Osteoblast (primary cell): ENCODE data around the gene PMAIP1. TPM values are rescaled to one million over a fixed set of nuclear protein-coding genes. Genes with fewer than 3 reads are reported as not detected.
A peak's percentile ranks its signal among the peaks of the same experiment; 100 is the strongest.

ENCODE experiments used
- DNase-seq: peaks from one replicate; pipeline ENCODE4 v3.0.0; 2011; ENCODE audit warnings: low spot score, mixed read lengths; ENCODE audit not compliant: insufficient read length; ENCODE audit errors: missing footprints
- H2AFZ ChIP-seq: 2 replicates; pipeline ENCODE4 v1.6.0; 2011; ENCODE audit warnings: mild to moderate bottlenecking, low read length
- H3K27ac ChIP-seq: 2 replicates; pipeline ENCODE4 v1.5.1; 2011; ENCODE audit warnings: mild to moderate bottlenecking, low read depth, low read length, moderate library complexity
- H3K27me3 ChIP-seq: 2 replicates; pipeline ENCODE4 v1.6.0; 2012; ENCODE audit warnings: mild to moderate bottlenecking, control low read depth, inconsistent platforms, low read length, moderate library complexity; ENCODE audit not compliant: insufficient read depth
- H3K36me3 ChIP-seq: 2 replicates; pipeline ENCODE4 v1.5.1; 2011; ENCODE audit warnings: mild to moderate bottlenecking, low read length, control low read depth, moderate library complexity; ENCODE audit not compliant: insufficient read depth
- H3K4me1 ChIP-seq: 2 replicates; pipeline ENCODE4 v1.5.1; 2011; ENCODE audit warnings: mild to moderate bottlenecking, low read length, control low read depth, moderate library complexity; ENCODE audit not compliant: insufficient read depth
- H3K4me2 ChIP-seq: 2 replicates; pipeline ENCODE4 v1.6.0; 2011; ENCODE audit warnings: mild to moderate bottlenecking, low read length; ENCODE audit not compliant: insufficient read depth
- H3K4me3 ChIP-seq: fragments of 200-600 bp; sonication (generic); 3 replicates; pipeline ENCODE4 v1.5.1; 2012; ENCODE audit warnings: mild to moderate bottlenecking, low read length, inconsistent platforms; ENCODE audit not compliant: insufficient read depth
- H3K79me2 ChIP-seq: 2 replicates; pipeline ENCODE4 v1.6.0; 2012; ENCODE audit warnings: mild to moderate bottlenecking, low read length, control low read depth, inconsistent platforms; ENCODE audit not compliant: insufficient read depth
- H3K9me3 ChIP-seq: 2 replicates; pipeline ENCODE4 v1.5.1; 2011; ENCODE audit warnings: low read depth, low read length, control low read depth
- H4K20me1 ChIP-seq: 2 replicates; pipeline ENCODE4 v1.6.0; 2012; ENCODE audit warnings: mild to moderate bottlenecking, low read length, control low read depth; ENCODE audit not compliant: insufficient read depth
- total RNA-seq: library from RNA; depleted of rRNA; stranded (reverse); fragments of >200 nt; gene quantifications from 2 replicates; pipeline ENCODE4 v1.2.3, GENCODE V29; 2012
- TF ChIP-seq, protein P1 (sequence below): IDR thresholded peaks from 2 replicates; pipeline ENCODE4 v1.5.1; 2011; ENCODE audit warnings: mild to moderate bottlenecking, low read depth, low read length, moderate library complexity; ENCODE audit errors: extremely low read depth

The PMAIP1 gene
- total RNA-seq, 1 donor: 4.0 TPM

DNA sequence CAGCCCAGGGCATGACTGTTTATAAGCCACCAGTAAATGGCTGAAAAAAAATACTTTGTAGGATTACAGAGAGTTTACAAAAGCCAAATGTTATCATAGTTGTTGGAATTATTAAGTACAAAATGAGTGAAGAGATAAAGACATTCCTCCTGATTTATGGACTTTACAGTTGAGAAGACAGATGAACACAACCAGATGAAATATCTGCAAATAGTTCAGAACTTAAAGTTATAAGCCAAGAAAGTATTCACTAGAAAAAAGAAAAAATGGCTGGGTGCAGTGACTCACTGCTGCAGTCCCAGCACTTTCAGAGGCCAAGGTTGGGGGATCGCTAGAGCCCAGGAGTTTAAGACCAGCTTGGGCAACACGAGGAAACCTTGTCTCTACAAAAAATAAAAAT lies 11.2 kb downstream of the PMAIP1 start:
- peaks cover 27% of the 10 kb centered on the region for H3K4me1 ChIP-seq
- H3K4me3 ChIP-seq: no peak overlapping the region
- no peaks in the 10 kb centered on the region for H3K27me3 ChIP-seq
- DNase-seq: no peak
- H4K20me1 ChIP-seq: no peaks in the 10 kb centered on the region
- H3K27ac ChIP-seq: peak overlapping the region; percentile 22
- H3K79me2 ChIP-seq: no peaks in the 10 kb centered on the region
- no peak overlapping the region for H2AFZ ChIP-seq
- H3K9me3 ChIP-seq: peaks cover 2% of the 10 kb centered on the region
- TF ChIP-seq, protein P1, sequence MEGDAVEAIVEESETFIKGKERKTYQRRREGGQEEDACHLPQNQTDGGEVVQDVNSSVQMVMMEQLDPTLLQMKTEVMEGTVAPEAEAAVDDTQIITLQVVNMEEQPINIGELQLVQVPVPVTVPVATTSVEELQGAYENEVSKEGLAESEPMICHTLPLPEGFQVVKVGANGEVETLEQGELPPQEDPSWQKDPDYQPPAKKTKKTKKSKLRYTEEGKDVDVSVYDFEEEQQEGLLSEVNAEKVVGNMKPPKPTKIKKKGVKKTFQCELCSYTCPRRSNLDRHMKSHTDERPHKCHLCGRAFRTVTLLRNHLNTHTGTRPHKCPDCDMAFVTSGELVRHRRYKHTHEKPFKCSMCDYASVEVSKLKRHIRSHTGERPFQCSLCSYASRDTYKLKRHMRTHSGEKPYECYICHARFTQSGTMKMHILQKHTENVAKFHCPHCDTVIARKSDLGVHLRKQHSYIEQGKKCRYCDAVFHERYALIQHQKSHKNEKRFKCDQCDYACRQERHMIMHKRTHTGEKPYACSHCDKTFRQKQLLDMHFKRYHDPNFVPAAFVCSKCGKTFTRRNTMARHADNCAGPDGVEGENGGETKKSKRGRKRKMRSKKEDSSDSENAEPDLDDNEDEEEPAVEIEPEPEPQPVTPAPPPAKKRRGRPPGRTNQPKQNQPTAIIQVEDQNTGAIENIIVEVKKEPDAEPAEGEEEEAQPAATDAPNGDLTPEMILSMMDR: no peak
- H3K4me2 ChIP-seq: no peak overlapping the region
- no peaks in the 10 kb centered on the region for H3K36me3 ChIP-seq

DNA sequence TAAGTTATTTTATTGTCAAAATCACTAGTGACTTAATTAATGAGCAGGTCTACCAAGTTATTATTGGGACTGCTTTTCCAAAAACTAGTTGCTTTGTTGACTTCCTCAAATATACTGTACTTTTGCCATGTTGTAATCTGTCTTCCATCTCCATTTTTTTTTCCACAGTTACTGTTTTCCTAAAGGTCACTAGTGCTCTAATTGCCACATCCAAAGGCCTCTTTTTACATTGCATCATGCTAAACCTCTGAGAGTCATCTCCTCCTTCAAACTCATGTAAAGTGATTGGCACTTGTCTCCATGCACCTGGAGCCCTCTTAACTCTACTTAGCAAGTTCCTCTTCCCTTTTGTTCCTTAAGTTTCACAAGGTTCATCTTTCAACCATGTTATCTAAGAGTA lies 11.8 kb downstream of the PMAIP1 start:
- no peaks in the 10 kb centered on the region for H3K36me3 ChIP-seq
- DNase-seq: no peak
- H3K9me3 ChIP-seq: peaks cover 2% of the 10 kb centered on the region
- H3K4me3 ChIP-seq: no peak overlapping the region
- H3K4me2 ChIP-seq: no peak overlapping the region
- no peaks in the 10 kb centered on the region for H4K20me1 ChIP-seq
- H3K27ac ChIP-seq: no peak overlapping the region
- no peak overlapping the region for H2AFZ ChIP-seq
- no peaks in the 10 kb centered on the region for H3K79me2 ChIP-seq
- H3K4me1 ChIP-seq: peaks cover 27% of the 10 kb centered on the region
- TF ChIP-seq, protein P1: no peak
- H3K27me3 ChIP-seq: no peaks in the 10 kb centered on the region

DNA sequence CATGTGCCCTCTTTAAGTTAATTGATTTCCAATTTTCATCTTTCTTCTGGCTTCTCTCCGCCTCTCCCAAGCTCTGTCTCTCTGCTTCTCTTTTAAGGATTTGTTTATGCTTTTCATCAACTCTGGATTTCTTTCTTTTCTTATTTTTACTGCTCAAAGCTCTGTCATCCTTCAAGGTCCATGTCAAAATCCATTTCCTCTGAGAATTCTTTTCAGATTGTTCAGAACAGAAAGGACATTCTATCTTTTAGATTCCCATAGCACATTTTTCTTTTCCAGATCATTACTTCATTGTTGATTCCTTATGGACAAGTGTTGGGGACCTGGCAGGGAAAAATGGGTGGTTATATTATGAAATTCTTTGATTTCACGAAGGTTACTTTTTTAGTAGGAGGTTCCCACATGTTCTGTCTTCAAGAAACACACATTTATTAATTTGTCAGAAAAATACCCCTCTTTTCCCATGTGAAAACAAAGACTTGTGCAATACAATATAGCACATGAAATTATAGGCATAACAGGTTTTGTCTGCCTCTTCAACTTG lies 12.3 kb downstream of the PMAIP1 start:
- DNase-seq: no peak
- H4K20me1 ChIP-seq: no peaks in the 10 kb centered on the region
- no peak overlapping the region for H2AFZ ChIP-seq
- no peak overlapping the region for H3K27ac ChIP-seq
- no peak overlapping the region for H3K4me3 ChIP-seq
- H3K9me3 ChIP-seq: peaks cover 2% of the 10 kb centered on the region
- H3K79me2 ChIP-seq: no peaks in the 10 kb centered on the region
- H3K4me2 ChIP-seq: no peak overlapping the region
- peaks cover 27% of the 10 kb centered on the region for H3K4me1 ChIP-seq
- no peaks in the 10 kb centered on the region for H3K36me3 ChIP-seq
- no peaks in the 10 kb centered on the region for H3K27me3 ChIP-seq
- TF ChIP-seq, protein P1: no peak

DNA sequence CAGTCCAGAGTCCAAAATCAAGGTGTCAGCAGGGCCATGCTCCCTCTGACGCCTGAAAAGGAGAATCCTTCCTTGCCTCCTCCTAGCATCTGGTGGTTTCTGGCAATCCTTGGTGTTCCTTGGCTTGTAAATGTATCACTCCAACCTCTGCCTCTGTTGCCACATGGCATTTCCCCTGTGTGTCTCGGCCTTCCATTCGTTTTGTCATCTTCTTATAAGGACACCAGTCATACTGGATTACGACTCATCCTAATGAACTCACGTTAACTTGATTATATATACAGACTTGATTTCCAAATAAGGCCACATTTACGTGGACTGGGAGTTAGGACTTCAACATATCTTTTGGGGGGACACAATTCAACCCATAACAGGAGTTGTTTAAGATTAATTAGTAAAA lies 15.8 kb downstream of the PMAIP1 start:
- TF ChIP-seq, protein P1: no peak
- H3K4me1 ChIP-seq: peaks cover 14% of the 10 kb centered on the region
- H3K4me3 ChIP-seq: no peak overlapping the region
- H3K79me2 ChIP-seq: no peaks in the 10 kb centered on the region
- H2AFZ ChIP-seq: no peak overlapping the region
- H3K4me2 ChIP-seq: no peak overlapping the region
- DNase-seq: no peak
- no peaks in the 10 kb centered on the region for H3K27me3 ChIP-seq
- H3K36me3 ChIP-seq: no peaks in the 10 kb centered on the region
- no peaks in the 10 kb centered on the region for H4K20me1 ChIP-seq
- no peak overlapping the region for H3K27ac ChIP-seq
- H3K9me3 ChIP-seq: peaks cover 2% of the 10 kb centered on the region
